WTC11 (cell line): ENCODE results near the gene STK11. TPM values are rescaled to one million over a fixed set of nuclear protein-coding genes. Genes with fewer than 3 reads are reported as not detected.

Source experiments
- ATAC-seq: fragments of 200-7000 bp; cut with Tn5 transposase; 2 replicates; pipeline ENCODE4 v1.10.0; 2021; ENCODE audit warnings: mild to moderate bottlenecking, moderate library complexity
- CTCF ChIA-PET: fragments of 300-600 bp; sonication (Branson Sonifier 250); formaldehyde crosslinking; loops from one replicate; lab custom pipeline; 2021; ENCODE audit warnings: antibody characterized with exemption; lab: Charles Lee
- POLR2A ChIA-PET: fragments of 350-600 bp; sonication (Branson Sonifier 250); formaldehyde crosslinking; loops from one replicate; lab custom pipeline; 2021; ENCODE audit warnings: antibody characterized with exemption; lab: Charles Lee
- DNase-seq: peaks from one replicate; pipeline ENCODE4 v3.0.0; 2021; ENCODE audit warnings: low spot score
- H3K27ac Mint-ChIP-seq: 2 replicates; pipeline ENCODE4 v1.8.0; 2021; ENCODE audit warnings: mixed read lengths
- H3K27me3 Mint-ChIP-seq: 2 replicates; pipeline ENCODE4 v1.8.0; 2021; ENCODE audit warnings: low read depth, mild to moderate bottlenecking, moderate library complexity, mixed read lengths
- H3K36me3 Mint-ChIP-seq: 2 replicates; pipeline ENCODE4 v1.8.0; 2021; ENCODE audit warnings: mixed read lengths
- H3K4me1 Mint-ChIP-seq: 2 replicates; pipeline ENCODE4 v1.8.0; 2022; ENCODE audit warnings: mixed read lengths
- H3K4me3 Mint-ChIP-seq: 2 replicates; pipeline ENCODE4 v1.8.0; 2021; ENCODE audit warnings: mild to moderate bottlenecking, moderate library complexity, mixed read lengths
- H3K9me3 Mint-ChIP-seq: 2 replicates; pipeline ENCODE4 v1.8.0; 2021; ENCODE audit warnings: mixed read lengths
- ATF1 ChIP-seq: sonication (generic); formaldehyde crosslinking; IDR thresholded peaks from 2 replicates; pipeline ENCODE4 v1.8.1; 2023; ENCODE audit warnings: mild to moderate bottlenecking, moderate library complexity, missing genetic modification reagents
- E2F1 ChIP-seq: sonication (generic); formaldehyde crosslinking; IDR thresholded peaks from 2 replicates; pipeline ENCODE4 v1.8.0; 2022; ENCODE audit warnings: mild to moderate bottlenecking, missing genetic modification reagents
- EMX1 ChIP-seq: fragments of 250-450 bp; sonication (Bioruptor Pico); IDR thresholded peaks from 2 replicates; pipeline ENCODE4 v1.8.0; 2021; ENCODE audit warnings: mild to moderate bottlenecking
- GRHL2 ChIP-seq: fragments of 250-450 bp; sonication (Bioruptor Pico); IDR thresholded peaks from 2 replicates; pipeline ENCODE4 v1.8.0; 2022; ENCODE audit warnings: mild to moderate bottlenecking, moderate library complexity; ENCODE audit not compliant: insufficient replicate concordance, severe bottlenecking
- JAZF1 ChIP-seq: fragments of 250-450 bp; sonication (Bioruptor Pico); IDR thresholded peaks from 2 replicates; pipeline ENCODE4 v1.9.0; 2021; ENCODE audit warnings: moderate library complexity, mild to moderate bottlenecking, inconsistent platforms
- JUN ChIP-seq: sonication (generic); formaldehyde crosslinking; IDR thresholded peaks from 2 replicates; pipeline ENCODE4 v1.8.0; 2023; ENCODE audit warnings: mild to moderate bottlenecking, missing genetic modification reagents
- MXD4 ChIP-seq: fragments of 250-450 bp; sonication (Bioruptor Pico); IDR thresholded peaks from 2 replicates; pipeline ENCODE4 v1.8.0; 2021; ENCODE audit warnings: mild to moderate bottlenecking, moderate library complexity, borderline replicate concordance
- MYBL2 ChIP-seq: sonication (generic); formaldehyde crosslinking; IDR thresholded peaks from 2 replicates; pipeline ENCODE4 v1.8.1; 2023; ENCODE audit warnings: mild to moderate bottlenecking, moderate library complexity, missing genetic modification reagents
- NFATC4 ChIP-seq: fragments of 250-450 bp; sonication (Bioruptor Pico); IDR thresholded peaks from 2 replicates; pipeline ENCODE4 v1.9.0; 2021; ENCODE audit warnings: mild to moderate bottlenecking
- NFE2L1 ChIP-seq: sonication (generic); formaldehyde crosslinking; IDR thresholded peaks from 2 replicates; pipeline ENCODE4 v1.8.1; 2023; ENCODE audit warnings: missing genetic modification reagents
- NR2C2 ChIP-seq: sonication (generic); formaldehyde crosslinking; IDR thresholded peaks from 2 replicates; pipeline ENCODE4 v1.8.0; 2022; ENCODE audit warnings: mild to moderate bottlenecking, missing genetic modification reagents
- RORB ChIP-seq: fragments of 250-450 bp; sonication (Bioruptor Pico); IDR thresholded peaks from 2 replicates; pipeline ENCODE4 v1.9.0; 2021; ENCODE audit warnings: mild to moderate bottlenecking
- SMAD3 ChIP-seq: sonication (generic); formaldehyde crosslinking; IDR thresholded peaks from 2 replicates; pipeline ENCODE4 v1.8.0; 2022; ENCODE audit warnings: missing genetic modification reagents, mild to moderate bottlenecking, borderline replicate concordance
- ZNF263 ChIP-seq: sonication (generic); formaldehyde crosslinking; IDR thresholded peaks from 2 replicates; pipeline ENCODE4 v1.8.1; 2022; ENCODE audit warnings: low read depth, mild to moderate bottlenecking, moderate library complexity, missing genetic modification reagents
- ZNF423 ChIP-seq: fragments of 250-450 bp; sonication (Bioruptor Pico); IDR thresholded peaks from 2 replicates; pipeline ENCODE4 v2.1.2; 2022; ENCODE audit warnings: mild to moderate bottlenecking, moderate library complexity
- total RNA-seq: library from RNA; stranded (reverse); gene quantifications from 3 replicates; pipeline ENCODE4 v1.2.3, GENCODE V29; 2021
- TF ChIP-seq, protein P1 (sequence below): fragments of 250-450 bp; sonication (Bioruptor Pico); IDR thresholded peaks from 2 replicates; pipeline ENCODE4 v1.9.0; 2021; ENCODE audit warnings: mild to moderate bottlenecking, borderline replicate concordance
- TF ChIP-seq, protein P2 (sequence below): sonication (generic); formaldehyde crosslinking; IDR thresholded peaks from 2 replicates; pipeline ENCODE4 v1.8.0; 2022; ENCODE audit warnings: mild to moderate bottlenecking, missing genetic modification reagents

Gene STK11
- total RNA-seq, 1 experiment from 2014 or later: 112 TPM

DNA sequence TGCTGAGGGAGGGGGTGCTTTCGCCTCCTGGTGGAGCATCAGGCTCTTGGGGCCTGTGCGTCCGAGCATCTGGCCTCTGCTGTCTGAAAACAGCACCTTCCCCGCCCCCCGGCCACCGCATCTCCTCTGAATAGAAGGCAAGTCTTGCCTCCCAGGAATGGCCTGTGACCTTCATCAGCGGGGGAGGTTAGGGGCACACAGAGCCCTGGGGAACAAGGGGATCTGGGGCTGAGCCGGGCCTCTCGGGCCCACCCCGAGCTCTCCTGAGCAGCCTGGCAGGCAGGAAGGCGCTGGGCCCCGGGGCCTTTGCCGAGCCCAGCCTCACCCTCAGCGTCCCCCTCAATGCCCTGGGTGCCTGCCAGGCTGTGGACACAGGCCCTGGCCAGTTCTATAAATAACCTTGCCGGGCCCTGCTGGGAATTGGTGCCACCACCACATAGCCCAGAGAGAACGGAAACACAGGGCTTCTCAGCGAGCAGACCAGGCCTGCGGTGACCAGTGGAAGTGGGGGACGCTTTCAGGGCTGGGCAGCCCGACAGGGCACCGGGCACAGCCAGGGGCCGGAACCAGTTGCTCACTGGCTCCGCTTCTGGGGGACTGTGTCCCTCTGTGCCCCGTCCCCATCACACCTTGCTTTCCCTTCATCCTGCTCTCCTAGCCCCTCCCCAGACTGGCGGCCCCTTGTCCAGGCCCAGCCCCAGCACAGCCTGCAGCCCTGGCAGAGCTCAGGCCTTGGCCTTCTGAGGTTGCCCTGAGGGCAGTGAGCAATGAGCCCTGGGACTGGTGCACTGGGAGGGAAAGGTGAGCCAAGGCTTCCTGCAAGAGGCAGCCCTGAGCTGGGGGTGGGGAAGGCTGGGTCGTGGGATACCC, 9.5 kb downstream of the STK11 start:
- DNase-seq: no peak
- POLR2A ChIA-PET: no interaction called here
- Mint-ChIP-seq H3K27ac (no peak overlapping the region), H3K36me3 (peaks cover 10% of the 10 kb centered on the region), H3K4me1 (peaks cover 39% of the 10 kb centered on the region), H3K9me3 (no peaks in the 10 kb centered on the region), H3K4me3 (no peak overlapping the region), H3K27me3 (no peaks in the 10 kb centered on the region)
- CTCF ChIA-PET: interaction anchor here (0.6 to 2.6 kb wide), 7 partner anchors 29 to 151 kb away, joined by 3 to 13 read pairs (median 4); partner anchors contain the start of genes ARHGAP45 and GPX4
- TF ChIP-seq GRHL2 (CRISPR knock-in tag) (no peak), ATF1 (CRISPR knock-in tag) (no peak), JUN (CRISPR knock-in tag) (no peak), ZNF423 (CRISPR knock-in tag) (no peak), MYBL2 (no peak), RORB (CRISPR knock-in tag) (no peak)
- TF ChIP-seq, protein P1, sequence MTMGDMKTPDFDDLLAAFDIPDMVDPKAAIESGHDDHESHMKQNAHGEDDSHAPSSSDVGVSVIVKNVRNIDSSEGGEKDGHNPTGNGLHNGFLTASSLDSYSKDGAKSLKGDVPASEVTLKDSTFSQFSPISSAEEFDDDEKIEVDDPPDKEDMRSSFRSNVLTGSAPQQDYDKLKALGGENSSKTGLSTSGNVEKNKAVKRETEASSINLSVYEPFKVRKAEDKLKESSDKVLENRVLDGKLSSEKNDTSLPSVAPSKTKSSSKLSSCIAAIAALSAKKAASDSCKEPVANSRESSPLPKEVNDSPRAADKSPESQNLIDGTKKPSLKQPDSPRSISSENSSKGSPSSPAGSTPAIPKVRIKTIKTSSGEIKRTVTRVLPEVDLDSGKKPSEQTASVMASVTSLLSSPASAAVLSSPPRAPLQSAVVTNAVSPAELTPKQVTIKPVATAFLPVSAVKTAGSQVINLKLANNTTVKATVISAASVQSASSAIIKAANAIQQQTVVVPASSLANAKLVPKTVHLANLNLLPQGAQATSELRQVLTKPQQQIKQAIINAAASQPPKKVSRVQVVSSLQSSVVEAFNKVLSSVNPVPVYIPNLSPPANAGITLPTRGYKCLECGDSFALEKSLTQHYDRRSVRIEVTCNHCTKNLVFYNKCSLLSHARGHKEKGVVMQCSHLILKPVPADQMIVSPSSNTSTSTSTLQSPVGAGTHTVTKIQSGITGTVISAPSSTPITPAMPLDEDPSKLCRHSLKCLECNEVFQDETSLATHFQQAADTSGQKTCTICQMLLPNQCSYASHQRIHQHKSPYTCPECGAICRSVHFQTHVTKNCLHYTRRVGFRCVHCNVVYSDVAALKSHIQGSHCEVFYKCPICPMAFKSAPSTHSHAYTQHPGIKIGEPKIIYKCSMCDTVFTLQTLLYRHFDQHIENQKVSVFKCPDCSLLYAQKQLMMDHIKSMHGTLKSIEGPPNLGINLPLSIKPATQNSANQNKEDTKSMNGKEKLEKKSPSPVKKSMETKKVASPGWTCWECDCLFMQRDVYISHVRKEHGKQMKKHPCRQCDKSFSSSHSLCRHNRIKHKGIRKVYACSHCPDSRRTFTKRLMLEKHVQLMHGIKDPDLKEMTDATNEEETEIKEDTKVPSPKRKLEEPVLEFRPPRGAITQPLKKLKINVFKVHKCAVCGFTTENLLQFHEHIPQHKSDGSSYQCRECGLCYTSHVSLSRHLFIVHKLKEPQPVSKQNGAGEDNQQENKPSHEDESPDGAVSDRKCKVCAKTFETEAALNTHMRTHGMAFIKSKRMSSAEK (CRISPR knock-in tag): no peak
- no peak for ATAC-seq

GRCh38 chr19:1216756-1217155, 11.2 kb downstream of the STK11 start:
- POLR2A ChIA-PET: interaction anchor here (1.2 kb wide), 1 partner anchor 134 kb away, joined by 3 read pairs; no protein-coding TSS in a partner anchor
- H3K4me3 Mint-ChIP-seq: no peak overlapping the region
- no peak for TF ChIP-seq ZNF423 (CRISPR knock-in tag)
- no peak for TF ChIP-seq JAZF1 (CRISPR knock-in tag)
- TF ChIP-seq NFE2L1 (CRISPR knock-in tag): no peak
- TF ChIP-seq, protein P2, sequence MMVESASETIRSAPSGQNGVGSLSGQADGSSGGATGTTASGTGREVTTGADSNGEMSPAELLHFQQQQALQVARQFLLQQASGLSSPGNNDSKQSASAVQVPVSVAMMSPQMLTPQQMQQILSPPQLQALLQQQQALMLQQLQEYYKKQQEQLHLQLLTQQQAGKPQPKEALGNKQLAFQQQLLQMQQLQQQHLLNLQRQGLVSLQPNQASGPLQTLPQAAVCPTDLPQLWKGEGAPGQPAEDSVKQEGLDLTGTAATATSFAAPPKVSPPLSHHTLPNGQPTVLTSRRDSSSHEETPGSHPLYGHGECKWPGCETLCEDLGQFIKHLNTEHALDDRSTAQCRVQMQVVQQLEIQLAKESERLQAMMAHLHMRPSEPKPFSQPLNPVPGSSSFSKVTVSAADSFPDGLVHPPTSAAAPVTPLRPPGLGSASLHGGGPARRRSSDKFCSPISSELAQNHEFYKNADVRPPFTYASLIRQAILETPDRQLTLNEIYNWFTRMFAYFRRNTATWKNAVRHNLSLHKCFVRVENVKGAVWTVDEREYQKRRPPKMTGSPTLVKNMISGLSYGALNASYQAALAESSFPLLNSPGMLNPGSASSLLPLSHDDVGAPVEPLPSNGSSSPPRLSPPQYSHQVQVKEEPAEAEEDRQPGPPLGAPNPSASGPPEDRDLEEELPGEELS (CRISPR knock-in tag): no peak
- TF ChIP-seq ZNF263 (CRISPR knock-in tag): no peak
- TF ChIP-seq JUN (CRISPR knock-in tag): no peak
- no peak for TF ChIP-seq NFATC4 (CRISPR knock-in tag)
- no peak for TF ChIP-seq EMX1 (CRISPR knock-in tag)
- TF ChIP-seq, protein P1 (CRISPR knock-in tag): no peak
- no peak for TF ChIP-seq MXD4 (CRISPR knock-in tag)
- TF ChIP-seq E2F1 (CRISPR knock-in tag): no peak
- no peak for TF ChIP-seq NR2C2 (CRISPR knock-in tag)
- TF ChIP-seq GRHL2 (CRISPR knock-in tag): no peak
- no peak for TF ChIP-seq SMAD3 (CRISPR knock-in tag)
- peaks cover 8% of the 10 kb centered on the region for H3K36me3 Mint-ChIP-seq
- H3K4me1 Mint-ChIP-seq: peaks cover 29% of the 10 kb centered on the region
- no peak for DNase-seq
- CTCF ChIA-PET: interaction anchor here (0.6 to 2.6 kb wide), 21 partner anchors 9 to 983 kb away, joined by 3 to 28 read pairs (median 3); partner anchors contain the start of genes ATP5F1D, CBARP, CIRBP and SBNO2
- ATAC-seq: no peak
- H3K27ac Mint-ChIP-seq: peak overlapping the region; percentile 80; the same call in 1 of the 2 replicates
- H3K9me3 Mint-ChIP-seq: no peaks in the 10 kb centered on the region
- H3K27me3 Mint-ChIP-seq: no peaks in the 10 kb centered on the region
